NCI-H146 treated with DMSO at 0.1 percent for 48 hours (cell line): ENCODE measurements around the gene RALGAPA1.
"Not testable (repeated sequence)": the region's sequence is repeated elsewhere in the genome, so short reads cannot be mapped to it uniquely, and the experiment has no call there.

Experiments
- DNase-seq: peaks from one replicate; lab custom pipeline; 2025; ENCODE audit not compliant: unreplicated experiment; lab: John Stamatoyannopoulos, UW

RALGAPA1 gene

DNA sequence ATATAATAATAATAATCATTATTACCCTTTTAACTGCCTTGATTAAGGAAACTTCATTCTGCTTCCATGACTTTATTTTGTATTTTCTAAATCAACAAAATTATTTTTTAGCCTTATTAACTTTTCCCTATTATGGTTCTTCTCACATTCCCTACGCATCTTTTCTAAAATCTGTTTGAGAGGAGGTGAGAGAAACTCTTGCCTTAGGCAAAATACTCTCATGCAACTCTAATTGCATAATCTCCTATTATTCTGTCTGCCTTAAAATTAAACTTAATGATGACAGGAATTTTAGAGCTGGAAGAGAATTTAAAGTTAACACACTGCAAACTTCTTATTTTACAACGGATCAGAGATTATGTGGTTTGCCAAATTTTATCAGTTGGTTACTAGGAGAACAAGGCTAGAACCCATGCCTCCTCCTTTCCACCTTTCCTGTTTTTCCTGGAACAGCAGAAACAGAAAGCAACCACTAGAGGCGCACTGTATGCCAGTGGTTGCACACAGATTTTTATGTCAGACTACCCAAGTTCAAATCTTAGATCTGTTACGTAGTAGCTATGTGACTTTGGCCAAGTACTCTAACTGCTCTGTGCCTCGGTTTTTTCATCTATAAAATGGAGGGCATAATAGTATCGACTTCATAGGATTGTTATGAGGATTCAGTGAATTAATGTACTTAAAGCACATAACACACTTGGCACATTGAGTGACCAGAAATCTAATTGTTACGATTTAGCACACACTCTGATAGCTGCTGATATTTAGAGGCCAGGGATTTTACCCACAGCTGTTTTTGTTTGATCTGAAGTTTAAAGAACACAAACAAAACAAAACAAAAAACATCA is 12.7 kb upstream of the RALGAPA1 start:
- peak; percentile 2 for DNase-seq

DNA sequence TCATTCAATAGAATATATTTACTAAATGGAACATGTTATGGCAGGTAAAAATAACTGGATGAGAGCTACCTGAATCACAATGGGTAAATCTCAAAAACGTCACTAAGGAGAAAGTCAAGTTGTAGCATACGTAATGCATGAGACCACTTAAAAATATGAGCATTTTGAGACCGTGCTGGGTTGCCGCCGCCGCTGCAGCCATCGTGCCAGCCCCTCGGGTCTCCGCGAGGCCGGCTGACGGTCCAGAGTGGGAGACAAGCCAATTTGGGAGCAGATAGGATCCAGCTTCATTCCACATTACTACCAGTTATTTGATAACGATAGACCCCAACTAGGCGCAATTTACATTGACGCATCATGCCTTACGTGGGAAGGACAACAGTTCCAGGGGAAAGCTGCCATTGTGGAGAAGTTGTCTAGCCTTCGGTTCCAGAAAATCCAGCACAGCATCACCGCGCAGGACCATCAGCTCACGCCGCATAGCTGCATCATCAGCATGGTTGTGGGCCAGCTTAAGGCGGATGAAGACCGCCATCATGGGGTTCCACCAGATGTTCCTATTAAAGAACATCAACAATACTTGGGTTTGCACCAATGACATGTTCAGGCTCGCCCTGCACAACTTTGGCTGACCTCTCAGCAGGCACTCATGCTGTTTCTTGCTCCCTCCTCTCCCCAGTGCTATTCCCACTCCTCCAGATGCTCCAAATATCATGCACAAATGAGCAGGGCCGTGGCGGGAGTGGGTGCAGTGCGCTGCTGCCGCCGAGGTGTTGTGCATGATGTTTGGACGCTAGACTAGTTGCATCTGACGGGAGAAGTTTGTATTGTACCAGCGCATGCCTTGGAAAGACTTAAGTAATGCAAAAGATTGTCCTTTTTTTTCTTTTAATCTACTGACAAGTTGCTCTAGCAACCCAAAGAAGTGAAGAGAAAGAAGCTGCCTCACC is 10.8 kb upstream of the RALGAPA1 start:
- no peak for DNase-seq

DNA sequence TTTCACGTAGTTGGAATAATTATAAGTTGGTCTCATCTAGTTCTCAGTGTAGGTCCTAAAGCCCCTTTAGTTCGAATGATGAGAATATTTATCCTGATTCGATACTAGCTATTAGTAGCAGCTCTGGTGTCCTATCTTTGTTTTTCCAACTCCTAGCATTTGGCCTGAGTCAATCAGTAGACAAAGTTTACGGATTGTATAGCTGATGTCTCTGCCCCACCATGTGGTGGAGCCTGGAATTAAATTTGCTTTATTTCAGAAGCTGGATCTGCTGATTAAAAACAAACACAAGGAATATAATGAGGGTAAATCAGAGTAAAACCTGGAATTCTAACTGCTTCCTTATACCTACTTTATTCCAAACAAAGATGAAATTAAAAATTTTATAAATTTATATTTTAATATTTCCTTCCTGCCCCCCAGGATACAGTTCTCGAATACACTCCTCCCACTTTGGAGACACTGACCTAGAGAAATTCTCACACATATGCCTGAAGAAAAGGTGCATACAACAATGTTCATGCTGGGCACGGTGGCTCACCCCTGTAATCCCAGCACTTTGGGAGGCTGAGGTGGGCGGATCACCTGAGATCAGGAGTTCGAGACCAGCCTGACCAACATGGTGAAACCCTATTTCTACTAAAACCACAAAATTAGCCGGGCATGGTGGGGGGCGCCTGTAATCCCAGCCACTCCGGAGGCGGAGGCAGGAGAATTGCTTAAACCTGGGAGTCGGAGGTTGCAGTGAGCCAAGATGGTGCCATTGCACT is 9.4 kb upstream of the RALGAPA1 start:
- no peak for DNase-seq

DNA sequence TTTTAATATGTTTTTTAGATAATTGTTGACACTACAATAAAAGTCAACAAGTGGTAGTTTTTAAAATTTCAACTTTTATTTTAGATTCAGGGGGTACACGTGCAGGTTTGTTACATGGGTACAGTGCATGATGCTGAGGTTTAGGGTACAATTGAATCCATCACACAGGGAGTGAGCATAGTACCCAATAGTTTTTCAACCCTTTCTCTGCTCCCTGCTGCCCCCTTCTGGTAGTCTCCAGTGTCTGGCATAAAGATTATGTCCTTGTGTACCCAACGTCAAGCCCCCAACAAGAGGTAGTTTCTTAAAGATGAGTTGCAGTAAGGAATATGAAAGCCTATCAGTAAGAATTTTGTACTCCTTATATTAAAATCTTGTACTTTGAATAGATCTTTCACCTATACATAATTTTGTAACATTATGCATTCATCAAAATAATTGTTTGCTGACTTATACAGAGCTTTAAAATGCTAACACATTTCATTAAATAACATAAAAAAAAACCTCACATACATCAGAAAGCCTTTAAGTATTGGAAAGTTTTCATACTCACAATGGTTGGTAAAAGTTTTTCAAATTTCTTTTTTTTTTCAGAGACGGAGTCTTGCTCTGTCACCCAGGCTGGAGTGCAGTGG is 5.4 kb upstream of the RALGAPA1 start:
- peak; percentile 13 for DNase-seq

DNA sequence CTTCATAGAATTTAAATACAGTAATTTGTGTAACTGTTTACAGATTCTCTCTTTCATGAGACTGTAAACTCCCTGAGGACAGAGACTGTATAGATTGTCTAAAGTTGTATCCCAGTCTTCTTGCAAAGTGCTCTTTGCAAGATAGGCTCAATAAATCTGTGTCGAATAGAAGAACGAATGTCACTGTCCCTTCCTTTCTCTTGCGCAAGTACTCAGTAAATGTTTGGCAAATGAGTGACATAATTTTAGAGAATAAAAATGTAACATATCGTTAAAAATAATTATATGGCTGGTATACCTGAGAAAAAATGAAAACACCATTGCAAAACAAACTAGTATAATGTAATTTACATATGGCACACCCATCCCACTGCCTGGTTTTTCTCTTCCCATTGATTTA is 1.9 kb upstream of the RALGAPA1 start:
- DNase-seq, result no peak

DNA sequence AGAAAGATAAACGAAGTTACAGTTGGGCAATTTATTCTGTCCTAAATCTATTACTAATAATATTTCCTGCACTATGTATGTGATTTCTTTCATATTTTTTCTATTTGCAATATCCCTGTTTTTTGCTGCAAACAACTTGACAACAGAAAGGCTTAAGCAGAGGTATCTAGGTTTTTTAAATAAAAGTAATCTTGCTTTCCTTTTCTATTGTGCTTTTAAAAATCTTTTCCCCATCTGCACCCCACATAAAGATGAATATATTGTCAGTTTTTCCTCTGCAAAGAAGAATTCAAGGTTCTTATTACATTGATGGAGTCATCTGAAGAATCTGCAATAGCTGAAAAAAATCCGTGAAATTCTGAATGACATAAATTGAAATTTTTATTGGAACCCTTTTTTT is 502 bp upstream of the RALGAPA1 start:
- no peak for DNase-seq

DNA sequence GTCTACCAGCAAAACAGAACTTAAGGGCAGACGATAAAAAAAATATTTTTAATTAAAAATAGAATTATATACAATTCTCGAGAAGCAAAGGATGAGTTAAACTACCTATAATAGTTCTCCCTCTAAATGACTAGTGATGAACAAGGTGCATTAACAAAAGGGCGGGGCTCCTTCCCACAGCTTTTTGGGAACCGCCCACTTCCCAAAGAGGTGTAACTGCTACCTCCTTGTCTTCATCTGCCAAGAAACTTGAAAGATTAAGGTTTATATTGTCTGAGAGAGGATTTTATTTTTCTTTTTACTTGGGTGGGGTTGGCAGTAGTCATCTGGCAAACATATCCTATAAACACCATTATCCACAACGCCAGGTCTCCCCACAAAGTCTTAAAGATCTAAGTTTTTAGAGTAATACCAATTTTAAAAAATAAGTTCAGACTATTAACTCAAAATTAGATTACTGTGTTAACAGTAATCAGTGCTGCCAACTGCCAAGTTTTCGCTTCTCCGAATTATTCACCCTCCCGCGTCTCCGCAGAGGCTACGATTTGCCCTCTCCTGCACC is 938 bp downstream of the RALGAPA1 start:
- DNase-seq, result no peak

DNA sequence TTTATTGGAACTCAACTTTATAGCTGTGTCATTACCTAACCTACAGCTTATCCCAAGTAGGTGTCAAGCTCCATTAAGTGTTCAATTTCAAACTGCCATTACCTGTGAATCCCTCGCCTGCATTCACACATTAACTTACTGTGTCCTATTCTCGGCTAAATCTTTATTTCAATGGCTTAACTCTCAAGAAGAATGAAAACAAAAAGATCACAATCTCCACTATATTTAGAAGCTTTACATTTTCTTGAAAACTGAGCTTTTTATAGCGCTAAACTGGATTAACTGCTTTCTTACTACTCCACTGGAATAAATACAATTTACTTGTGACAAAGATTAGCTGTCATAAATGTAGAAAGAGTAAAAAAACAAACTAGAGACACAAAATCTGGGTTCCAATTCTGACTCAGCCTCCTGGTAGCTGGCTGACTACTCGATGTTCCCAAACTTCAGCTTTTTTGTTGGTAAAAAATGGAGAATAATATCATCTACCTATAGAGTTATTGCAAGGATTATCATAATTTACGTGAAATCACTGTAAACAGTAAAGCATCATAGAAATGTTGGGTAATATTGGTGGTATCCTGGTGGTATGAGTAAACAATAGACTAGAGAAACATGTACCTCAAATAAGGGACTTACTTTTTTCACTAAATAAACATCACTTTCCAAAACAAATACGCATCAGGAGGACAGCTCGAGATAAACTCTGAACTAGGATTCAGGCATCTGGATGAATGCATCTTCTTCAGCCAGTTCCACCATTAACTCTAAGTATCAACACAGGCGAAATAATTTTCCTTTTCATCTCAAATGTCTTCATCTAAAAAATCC is 1.7 kb downstream of the RALGAPA1 start:
- DNase-seq, result no peak

DNA sequence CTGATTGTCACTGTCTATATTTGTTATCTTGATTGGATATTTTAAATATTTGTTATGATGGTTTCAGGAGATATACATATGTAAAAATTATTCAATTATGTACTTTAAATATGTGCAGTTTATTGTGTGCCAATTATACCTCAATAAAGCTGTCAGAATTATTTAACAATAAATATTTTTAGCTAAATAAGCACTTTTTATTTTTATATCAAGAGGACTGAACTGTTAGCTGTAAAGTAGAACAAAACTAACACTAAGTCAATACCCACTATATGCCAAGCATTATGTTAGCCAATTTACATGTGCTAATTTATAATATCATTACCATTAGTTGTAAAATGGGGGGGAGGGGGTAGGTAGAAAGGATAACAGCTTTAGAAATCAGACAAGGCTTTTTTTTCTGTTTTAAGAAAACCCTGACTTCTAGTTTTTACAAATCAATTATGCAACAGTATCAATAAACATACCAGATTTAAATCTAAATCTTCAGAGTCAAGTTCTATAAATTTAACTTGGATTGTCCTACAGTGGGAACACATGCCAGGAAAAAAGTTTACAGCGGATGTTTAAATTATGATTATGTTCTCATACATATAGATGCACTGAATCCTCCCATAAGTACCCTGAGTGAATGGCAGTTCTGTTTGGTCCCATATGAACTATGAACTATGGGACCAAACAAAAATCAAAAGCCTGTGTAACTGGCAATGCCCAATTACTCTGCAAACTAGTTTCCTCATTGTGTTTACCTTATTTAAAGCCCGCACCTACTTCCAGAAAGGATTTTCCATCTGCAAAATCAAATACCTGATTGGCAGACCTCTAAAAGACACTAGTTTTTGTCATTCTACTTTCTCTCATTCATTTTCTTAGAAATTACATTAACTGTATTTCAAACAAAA is 2.8 kb downstream of the RALGAPA1 start:
- DNase-seq, result no peak

DNA sequence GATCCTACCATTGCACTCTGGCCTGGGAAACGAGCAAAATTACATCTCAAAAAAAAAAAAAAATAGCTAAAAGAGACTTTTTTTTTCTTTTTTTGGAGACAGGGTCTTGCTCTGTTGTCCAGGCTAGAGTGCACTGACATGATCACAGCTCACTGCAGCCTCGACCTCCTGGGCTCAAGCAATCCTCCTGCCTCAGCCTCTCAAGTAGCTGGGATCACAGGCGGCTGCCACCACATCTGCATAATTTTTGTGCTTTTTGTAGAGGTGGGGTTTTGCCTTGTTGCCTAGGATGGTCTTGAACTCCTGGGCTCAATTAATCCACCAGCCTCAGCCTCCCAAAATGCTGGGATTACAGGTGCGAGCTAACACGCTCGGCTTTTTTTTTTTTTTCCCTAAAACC is 11.3 kb downstream of the RALGAPA1 start:
- no peak for DNase-seq

DNA sequence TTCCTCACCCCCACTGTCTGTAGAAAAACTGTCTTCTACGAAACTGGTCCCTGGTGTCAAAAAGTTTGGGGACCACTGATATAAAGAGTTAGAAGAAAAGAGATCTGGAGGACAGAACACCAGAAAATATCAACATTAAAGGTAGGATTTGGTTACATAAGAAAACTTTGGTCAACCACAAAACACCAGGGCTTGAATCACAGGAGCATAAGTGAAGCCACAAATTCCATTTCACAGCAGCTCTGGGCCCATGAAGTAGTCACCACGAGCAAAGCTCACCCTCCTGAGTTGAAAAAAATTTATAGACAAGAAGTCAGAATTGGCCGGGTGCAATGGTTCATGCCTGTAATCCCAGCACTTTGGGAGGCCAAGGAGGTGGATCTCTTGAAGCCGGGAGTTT is 19.4 kb downstream of the RALGAPA1 start:
- no peak for DNase-seq

DNA sequence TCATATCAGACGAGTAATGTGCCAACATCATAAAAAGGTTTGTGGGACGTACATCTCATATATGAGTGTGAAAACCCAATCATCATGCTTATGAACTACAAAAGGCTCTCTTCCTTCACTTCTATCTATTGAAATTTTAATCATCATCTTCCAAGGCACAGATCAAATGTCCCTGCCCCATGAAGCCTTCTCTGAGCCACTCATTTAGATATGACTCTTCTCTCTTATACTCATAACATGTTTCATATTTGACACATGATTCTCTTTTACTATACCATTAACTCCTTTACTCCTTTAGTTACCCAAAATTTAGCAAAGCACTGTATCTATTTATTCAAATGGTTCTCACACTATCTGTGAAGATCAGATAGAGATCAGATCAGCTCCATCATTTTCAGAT is 22.2 kb downstream of the RALGAPA1 start:
- DNase-seq, result no peak

DNA sequence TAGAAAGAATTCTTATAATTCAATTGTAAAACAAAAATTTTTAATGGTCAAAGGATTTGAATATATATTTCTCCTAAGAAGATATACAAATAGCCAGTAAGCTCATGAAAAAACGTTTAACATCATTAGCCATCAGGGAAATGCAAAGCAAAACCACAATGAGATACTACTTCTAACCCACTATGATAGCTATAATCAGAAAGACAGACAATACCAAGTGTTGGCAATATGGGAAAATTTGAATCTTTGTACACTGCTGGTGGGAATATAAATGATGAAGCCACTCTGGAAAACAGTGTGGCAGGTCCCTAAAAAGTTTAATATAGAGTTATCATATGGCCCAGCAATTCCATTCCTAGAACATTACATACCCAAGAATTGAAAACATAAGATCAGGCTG is 25.4 kb downstream of the RALGAPA1 start:
- no peak for DNase-seq

DNA sequence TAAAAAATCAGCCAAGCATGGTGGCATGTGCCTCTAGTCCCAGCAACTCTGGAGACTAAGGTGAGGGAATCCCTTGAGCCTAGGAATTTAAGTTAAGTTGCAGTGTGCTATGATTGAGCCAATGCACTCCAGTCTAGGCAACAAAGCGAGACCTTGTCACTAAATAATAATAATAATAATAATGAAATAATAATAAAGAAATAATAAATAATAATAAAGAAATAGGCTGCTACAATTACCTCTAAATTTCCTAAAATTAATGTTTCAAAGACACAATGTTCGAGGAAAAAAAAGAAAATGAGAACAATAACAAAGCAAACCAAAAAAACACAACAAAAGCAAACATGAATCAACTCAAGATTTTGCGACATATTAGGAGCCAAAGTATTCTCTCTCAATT is 29.7 kb downstream of the RALGAPA1 start:
- no peak for DNase-seq

DNA sequence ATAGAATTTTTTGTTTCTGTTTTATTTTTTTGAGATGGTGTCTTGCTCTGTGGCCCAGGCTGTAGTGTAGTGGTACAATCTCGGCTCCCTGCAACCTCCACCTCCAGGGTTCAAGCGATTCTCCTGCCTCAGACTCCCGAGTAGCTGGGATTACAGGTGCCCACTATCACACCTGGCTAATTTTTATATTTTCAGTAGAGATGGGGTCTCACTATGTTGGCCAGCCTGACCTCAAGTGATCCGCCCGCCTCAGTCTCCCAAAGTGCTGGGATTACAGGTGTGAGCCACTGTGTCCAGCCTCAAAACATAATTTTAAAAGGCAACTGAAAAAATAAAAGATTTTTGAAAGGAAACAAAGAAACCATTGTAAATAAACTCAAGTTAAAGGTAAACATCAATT is 31.5 kb downstream of the RALGAPA1 start:
- DNase-seq, result not testable (repeated sequence)

DNA sequence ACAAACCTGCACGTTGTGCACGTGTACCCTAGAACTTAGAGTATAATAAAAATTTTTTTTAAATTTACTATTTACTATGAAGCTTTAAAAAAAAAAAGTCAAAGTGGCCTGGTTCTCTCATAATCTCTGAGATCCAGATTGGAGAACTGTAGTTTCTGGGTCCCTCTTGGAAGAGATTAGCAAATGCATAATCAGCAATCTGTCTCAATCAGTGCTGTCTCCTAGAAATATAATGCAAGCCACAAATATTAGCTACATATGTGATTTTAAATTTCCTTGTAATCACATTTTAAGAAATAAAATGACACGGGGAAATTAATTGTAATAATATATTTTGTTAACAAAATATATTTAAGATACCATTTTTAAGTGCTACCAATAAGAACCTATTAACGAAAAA is 32.3 kb downstream of the RALGAPA1 start:
- no peak for DNase-seq

DNA sequence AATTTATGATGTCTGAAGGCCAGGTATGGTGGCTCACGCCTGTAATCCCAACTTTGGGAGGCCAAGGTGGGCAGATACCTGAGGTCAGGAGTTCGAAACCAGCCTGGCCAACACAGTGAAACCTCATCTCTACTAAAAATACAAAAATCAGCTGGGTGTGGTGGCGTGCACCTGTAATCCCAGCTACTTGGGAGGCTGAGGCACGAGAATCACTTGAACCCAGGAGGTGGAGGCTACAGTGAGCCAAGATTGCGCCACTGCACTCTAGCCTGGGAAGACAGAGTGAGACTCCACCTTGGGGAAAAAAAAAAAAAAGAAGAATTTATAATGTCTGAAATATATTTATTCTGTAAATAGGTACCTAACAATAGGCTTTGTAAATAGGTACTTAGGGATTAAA is 33.0 kb downstream of the RALGAPA1 start:
- not testable (repeated sequence) for DNase-seq

DNA sequence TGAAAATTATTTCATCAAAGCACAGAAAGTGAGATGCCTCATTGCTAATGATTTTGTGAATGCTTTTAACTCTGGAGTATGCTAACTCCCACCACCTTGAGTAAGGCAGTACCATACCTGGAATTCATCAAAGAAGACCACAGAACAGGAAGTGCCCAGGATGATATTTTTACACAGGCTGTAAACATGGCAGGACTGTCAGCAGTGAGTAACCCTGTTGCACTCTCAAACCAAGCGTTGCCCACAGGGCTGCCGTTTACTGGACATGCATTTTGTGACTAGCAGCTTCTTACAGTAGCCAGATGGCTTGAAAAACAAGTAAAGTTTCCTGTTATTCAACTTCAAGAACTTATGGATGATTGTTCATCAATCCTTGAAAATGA is 42.4 kb downstream of the RALGAPA1 start:
- DNase-seq, result no peak
